SU-DHL-6 (cell line): ENCODE data around the gene PTPRK.

ENCODE experiments used
- CTCF ChIP-seq: fragments of 200-600 bp; sonication (generic); IDR thresholded peaks from one replicate; pipeline ENCODE4 v1.5.1; 2017; ENCODE audit warnings: antibody characterized with exemption, mild to moderate bottlenecking, low read length, moderate library complexity; ENCODE audit not compliant: insufficient read depth, poor library complexity, severe bottlenecking
- EZH2phosphoT487 ChIP-seq: fragments of 200-600 bp; sonication (generic), shearing (Covaris generic); conservative IDR thresholded peaks from 2 replicates; pipeline ENCODE4 v1.6.1; 2018; ENCODE audit warnings: mild to moderate bottlenecking, antibody characterized with exemption, low read length, moderate library complexity, mixed read lengths

GRCh38 chr6:128017288-128017687 lies 503.1 kb downstream of the PTPRK start:
- TF ChIP-seq CTCF = no peak
- no peak for TF ChIP-seq EZH2phosphoT487
